Adrenal gland (tissue), 5 donors: ENCODE measurements around the gene CCNY.

Experiments
- CTCF ChIP-seq, 6 experiments: fragments of 450-650 bp in 4 of 6; fragments of 200-600 bp in 2 of 6; sonication (generic) in 1 of 6; IDR thresholded peaks; 1 replicate in 5 of 6; 2 replicates in 1 of 6; pipeline versions ENCODE4 v1.5.1 to v1.8.0; 2016 to 2021; ENCODE audit warnings: antibody characterized with exemption in 6 of 6, mild to moderate bottlenecking in 2 of 6, moderate library complexity in 1 of 6
- POLR2A ChIP-seq, 2 donors: fragments of 450-650 bp; IDR thresholded peaks; one replicate each; pipeline ENCODE4 v1.6.1; 2017; ENCODE audit warnings: antibody characterized with exemption in 2 of 2, mild to moderate bottlenecking in 2 of 2, moderate library complexity in 1 of 2
- donor health status: DM: no; HTN: no; CAD: no.

- TF ChIP-seq CTCF (IDR thresholded peaks at IDR 0.05) (no peak), POLR2A (IDR thresholded peaks at IDR 0.05) (no peak)
Measured at GRCh38 chr10:35595106-35595505, 258.8 kb downstream of the CCNY start.
